GM12801 (cell line): ENCODE measurements around the gene RGS9.

ENCODE experiments used
- CTCF ChIP-seq: IDR thresholded peaks from one replicate; pipeline ENCODE4 v1.5.1; 2011; ENCODE audit warnings: control low read depth; ENCODE audit not compliant: insufficient read length; ENCODE audit errors: extremely low read depth

The RGS9 gene

GRCh38 chr17:65121916-65122806 lies 15.0 kb upstream of the RGS9 start:
- no peak for TF ChIP-seq CTCF

- no peak for TF ChIP-seq CTCF
Measured at GRCh38 chr17:65122836-65123756, 14.1 kb upstream of the RGS9 start.

GRCh38 chr17:65123757-65124675 lies 13.2 kb upstream of the RGS9 start:
- TF ChIP-seq CTCF, result no peak

GRCh38 chr17:65130832-65131231 lies 6.3 kb upstream of the RGS9 start:
- TF ChIP-seq CTCF, result no peak

GRCh38 chr17:65131240-65131639 lies 5.9 kb upstream of the RGS9 start:
- TF ChIP-seq CTCF, result no peak

- TF ChIP-seq CTCF, result no peak
Measured at GRCh38 chr17:65131946-65132345, 5.2 kb upstream of the RGS9 start.
